G401 (cell line): ENCODE measurements around the gene SAA2. TPM values are rescaled to one million over a fixed set of nuclear protein-coding genes. Genes with fewer than 3 reads are reported as not detected.
"Not testable (repeated sequence)": the region's sequence is repeated elsewhere in the genome, so short reads cannot be mapped to it uniquely, and the experiment has no call there.

Source experiments
- DNase-seq: peaks from one replicate; pipeline ENCODE4 v3.0.0-alpha.2; 2015; ENCODE audit warnings: low spot score
- in situ Hi-C: cut with HindIII; loops from 2 replicates; pipeline ENCODE4 v1.10.0; 2016; ENCODE audit warnings: low sequenced_read_pairs, mixed read lengths
- total RNA-seq: library from RNA; depleted of rRNA; stranded (reverse); fragments of >200 nt; shearing (Covaris generic); gene quantifications from 2 replicates; pipeline ENCODE4 v1.2.3, GENCODE V29; 2014

Gene SAA2
- total RNA-seq, 1 experiment from 2014 or later: not detected

DNA sequence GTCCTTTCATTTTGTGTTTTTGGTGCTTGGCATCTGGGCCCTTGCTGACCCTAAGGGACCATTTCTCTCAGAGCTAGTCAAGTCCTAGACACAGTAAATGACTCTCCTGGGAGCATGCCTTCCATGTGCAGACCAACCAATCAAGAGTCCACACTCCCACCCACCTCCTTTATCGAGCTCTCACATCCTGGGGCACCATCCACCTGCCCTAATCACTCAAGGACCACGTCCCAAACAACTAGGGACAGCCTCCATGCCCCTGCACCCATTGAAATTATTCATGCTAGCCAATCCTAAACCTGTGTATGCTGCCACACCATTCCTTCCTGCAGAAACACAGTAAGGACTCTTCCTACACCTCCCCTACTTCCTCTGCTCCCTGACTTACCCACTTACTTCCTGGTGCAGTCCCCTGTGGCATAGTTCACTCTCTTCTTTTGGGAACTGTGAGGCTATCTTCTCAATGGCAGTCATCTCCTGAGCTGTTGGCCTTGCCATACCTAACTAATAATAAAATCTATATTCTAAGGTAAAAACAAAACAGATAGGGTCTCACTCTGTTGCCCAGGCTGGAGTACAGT, 6.4 kb upstream of the SAA2 start:
- no peak for DNase-seq
- in situ Hi-C loops: no loop called here

DNA sequence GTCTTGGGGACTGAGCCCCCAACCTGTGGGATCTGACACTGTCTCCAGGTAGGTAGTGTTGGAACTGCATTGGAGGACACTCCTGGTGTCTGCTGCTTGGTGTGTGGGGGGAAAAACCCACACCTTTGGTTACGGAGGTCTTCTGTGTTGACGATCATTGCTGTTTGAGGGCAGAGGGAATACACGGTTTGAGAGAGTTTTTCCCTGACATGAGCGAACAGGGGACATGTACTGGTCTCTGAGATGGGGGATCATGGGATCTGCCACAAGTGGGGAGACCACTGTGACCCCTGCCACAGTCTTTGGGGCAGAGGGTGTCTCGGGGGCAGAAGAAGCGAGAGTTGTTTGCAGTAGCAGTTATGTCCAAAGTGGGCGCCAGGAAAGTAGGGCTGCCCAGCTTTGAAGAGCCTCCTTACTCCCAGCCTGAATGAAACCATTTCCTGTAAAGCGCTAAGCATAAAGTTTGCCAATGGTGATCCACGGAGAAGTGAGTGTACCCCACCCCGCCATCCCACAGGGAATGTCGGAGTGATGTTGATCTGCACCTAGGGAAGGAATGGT, 5.4 kb upstream of the SAA2 start:
- DNase-seq: no peak
- in situ Hi-C loops: no loop called here

DNA sequence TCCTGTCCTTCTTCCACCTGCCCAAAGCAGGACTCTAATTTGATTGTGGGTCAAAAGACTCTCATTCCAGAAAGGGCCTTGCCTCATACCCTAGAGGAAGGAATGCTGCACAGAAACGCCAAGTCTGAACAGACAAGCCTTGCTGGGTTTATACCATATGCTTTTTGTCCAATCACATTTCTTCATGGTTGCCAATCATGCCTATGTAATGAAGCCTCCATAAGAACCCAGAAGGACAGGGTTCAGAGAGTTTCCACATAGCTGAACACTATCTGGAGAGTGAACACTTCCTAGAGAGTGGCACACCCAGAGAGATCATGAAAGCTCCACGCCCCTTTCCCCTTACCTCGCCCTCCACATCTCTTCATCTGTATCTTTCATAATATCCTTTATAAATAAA, 4.8 kb upstream of the SAA2 start:
- DNase-seq: no peak
- in situ Hi-C loops: no loop called here

DNA sequence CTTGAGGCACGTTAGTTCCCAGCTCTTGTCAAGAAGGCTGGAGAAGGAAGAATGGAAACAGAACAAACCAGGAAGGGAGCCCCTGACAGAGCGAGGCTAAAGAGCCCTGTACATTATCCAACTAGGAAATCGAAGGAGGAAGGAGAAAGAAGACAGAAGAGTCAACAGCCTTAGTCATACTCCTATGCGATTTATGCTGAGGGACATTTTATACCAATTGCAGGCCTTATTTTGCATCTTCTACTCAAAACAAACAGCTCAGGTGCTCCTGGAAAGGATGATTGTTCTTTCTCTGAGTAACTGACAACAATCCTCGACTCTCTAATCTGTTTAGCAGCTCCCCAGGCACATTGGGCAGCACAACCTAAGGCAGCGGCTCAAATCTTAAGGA, 1.3 kb downstream of the SAA2 start:
- DNase-seq, in situ Hi-C loops: not testable (repeated sequence)

DNA sequence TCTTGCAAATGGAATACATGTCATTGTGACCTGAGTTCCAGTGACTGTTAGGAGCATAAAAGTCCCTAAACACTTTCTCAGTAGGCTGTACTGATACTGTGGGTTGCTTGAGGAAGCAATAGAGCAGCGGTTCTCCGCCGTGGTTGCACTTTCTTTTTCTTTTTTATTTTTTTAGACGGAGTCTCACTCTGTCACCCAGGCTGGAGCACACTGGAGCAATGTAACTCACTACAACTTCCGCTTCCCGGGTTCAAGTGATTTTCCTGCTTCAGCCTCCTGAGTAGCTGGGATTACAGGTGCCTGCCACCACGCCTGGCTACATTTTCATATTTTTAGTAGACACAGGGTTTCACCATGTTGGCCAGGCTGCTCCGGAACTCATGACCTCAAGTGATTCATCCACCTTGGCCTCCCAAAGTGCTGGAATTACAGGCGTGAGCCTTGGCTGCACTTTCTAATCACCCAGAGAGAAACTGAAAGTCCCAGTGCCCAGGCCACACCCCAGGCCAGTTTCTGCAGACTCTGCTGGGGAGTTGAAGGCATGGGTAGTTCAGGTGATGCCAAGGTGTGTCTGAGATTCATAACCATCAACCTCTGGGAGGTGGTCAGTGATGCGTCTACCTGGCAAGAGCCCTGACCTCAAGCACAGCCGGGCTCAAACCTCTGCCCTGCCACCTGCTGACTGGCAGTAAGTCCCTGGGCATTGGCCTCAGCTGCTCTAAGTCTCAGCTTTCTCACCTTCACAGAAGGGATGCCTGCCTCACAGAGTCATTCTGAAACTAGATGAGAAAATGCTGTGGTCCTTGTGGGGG, 1.9 kb downstream of the SAA2 start:
- in situ Hi-C loops, DNase-seq: not testable (repeated sequence)

DNA sequence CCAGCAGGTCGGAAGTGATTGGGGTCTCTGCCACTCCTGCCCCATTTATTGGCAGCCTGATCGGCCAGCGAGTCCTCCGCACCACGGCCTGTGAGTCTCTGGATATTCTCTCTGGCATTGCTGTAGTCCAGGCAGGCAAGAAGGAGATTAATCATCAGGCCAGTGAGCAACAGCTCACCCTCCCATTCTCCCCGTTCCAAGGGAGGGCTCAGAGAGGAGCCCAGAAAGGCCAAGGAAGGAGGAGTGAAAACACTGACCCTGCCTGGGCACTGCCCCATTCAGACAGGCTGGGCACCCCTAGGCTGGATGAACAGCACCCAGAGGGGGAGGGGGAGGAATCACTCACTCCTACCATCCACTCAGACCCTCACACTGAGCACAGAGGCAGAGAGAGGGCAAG, 3.1 kb downstream of the SAA2 start:
- no peak for DNase-seq
- in situ Hi-C loops: no loop called here

DNA sequence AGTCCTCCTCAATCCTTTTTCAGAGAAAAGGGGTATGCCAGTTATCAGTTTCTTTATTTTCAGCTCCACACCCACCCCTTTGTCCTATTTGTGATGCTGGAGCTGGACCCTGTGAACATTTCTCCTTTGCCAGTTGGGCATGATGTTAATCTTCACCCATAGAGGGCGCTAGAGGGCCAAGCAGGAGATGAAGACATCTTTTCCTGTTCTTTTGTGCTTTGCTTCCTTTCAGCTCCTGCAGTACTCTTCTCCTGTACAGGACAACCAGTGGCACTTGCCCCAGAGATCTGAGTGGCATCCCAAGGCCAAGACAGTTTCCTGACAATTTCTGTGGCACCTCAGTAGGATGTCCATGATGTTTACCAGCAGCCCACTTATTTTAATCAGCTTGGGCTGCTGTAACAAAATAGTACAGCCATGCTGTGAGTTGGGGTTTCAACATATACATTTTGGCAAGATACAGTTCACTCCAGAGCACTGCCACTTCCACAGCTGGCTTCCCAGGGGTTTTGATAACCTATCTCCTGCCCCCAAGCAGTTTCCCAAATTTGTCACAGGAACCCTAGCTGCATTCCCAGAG, 4.6 kb downstream of the SAA2 start:
- DNase-seq: peak; percentile 44
- in situ Hi-C loops: no loop called here

DNA sequence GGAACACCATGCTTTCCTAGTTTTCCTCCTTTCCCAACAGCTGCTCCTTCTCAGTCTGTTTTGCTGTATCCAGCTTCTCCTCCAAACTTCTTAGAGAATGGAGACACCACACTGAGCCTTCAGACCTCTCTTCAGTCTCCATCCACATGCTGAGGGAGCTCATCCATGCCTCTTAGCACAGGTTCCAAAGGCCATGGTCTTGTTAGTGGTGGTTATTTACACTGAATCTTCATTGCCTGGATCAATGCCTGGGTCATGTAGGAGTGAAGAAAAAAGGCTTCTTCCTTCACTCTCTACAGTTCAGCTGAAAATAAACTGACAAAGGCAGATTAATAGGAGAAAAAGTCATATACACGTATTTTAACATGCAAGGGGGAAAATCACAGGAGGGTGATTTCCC, 8.8 kb downstream of the SAA2 start:
- DNase-seq: no peak
- in situ Hi-C loops: no loop called here

DNA sequence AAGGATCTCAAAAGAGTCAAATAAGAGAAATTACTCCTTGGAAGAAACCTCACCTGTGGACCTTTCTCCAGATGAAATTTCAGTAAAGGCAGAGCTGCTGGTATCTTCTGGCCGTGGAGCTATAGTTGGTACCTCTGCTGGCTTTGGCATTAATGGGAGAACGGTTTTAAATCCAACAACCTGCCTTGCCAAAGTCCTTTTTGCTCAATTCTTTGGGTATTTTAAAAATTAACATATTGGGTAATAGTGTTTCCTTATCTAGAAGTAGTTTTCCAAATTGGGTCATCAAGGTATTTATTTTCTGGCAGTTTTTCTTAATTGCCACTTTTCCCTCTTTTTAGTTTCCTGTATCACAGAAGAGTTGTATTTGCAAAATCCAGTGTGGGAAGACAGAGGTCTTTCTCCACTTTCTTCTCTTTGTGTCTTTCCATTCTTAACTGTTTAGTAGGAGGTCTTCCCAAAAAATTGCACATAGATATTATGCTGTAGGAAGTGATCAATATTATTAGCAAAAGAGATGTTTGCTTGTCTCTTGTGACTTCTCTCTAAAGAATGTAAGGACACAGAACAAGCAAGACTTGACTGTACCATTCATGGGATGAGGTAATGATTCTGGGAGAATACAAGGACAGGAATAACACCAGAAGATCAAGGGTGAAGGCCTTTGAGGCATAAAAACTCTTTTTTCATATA, 11.7 kb downstream of the SAA2 start, which contains the start of gene SAA4:
SAA4 (minus strand) TSS at position 139 of the 693 bp plus-strand sequence. CDS start 876 bp downstream, outside the sequence.
- DNase-seq: no peak
- in situ Hi-C loops: no loop called here

DNA sequence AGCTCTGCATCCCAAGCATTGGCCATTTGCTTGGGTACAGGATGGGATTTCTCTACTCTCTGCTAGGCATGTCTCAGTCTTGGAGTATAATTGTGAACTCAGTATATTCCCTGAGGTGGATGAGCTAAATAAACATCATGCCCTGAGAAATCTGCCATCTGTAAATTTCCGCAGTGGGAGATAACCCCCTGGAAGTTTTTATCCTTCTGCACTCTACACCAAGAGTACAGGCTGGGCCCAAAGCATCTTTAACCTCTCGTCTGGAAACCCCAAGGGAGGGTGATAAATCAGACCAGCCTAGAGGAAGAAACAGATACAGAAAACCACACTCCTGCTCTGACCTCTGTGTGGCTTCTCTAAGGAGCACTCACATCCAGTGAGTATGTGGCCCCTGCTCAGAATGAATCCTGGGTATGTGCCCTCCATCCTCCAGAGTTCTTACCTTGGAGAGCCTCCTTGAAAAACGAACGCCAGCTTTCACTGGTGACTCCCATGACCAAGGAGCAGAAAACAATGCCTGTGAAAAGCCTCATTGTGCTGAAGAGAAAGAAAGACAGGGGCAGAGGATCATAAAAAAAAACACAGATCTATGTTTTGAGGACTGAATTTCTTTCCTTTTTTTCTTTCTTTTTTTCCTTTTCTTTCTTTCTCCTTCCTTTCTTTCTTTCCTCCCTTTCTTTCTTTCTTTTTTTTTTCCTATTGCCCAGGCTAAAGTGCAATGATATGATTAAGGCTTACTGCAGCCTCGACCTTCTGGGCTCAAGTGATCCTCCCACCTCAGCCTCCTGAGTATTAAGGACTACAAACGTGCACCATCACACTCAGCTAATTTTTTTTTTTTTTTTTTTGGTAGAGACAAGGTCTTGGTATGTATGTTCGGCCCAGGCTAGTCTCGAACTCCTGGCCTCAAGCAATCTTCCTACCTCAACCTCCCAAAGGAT, 12.8 kb downstream of the SAA2 start:
- no peak for DNase-seq
- in situ Hi-C loops: no loop called here

DNA sequence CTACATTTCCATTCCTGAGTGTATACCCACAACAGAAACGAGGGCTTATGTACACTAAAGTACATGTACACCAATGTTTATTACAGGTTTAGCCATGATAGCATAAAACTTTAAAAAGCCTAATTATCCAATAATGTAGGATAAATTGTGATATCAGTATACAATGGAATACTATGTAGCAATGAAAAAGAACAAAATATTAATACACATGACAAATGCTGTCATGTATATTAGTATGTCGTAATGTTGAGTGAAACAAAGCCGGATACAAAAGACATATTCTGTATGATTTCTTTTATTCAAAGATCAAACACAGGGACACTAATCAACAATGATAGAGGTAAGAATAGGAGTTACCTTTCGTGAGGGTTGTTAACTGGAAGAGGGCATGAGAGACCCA, 14.6 kb downstream of the SAA2 start:
- in situ Hi-C loops: no loop called here
- no peak for DNase-seq

DNA sequence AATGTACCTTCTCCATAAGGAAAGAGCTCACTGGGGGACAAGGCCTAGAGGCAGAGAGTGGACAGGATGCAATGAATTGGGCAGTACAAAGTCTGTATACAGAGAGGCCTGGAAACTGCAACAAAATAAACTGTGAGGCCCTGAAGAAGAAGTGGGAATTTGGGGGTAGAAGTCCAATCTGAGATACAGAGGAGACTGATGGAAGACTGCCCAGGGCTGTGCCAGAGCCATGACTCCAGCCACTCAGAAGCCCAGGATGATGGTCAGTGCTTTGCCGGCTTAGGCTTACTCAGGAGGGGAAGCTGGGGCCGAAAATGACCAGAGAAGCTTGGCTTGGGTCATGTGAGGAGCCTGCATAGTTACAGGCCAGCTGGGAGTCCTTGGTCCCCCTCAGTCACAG, 17.6 kb downstream of the SAA2 start:
- in situ Hi-C loops: no loop called here
- DNase-seq: no peak

DNA sequence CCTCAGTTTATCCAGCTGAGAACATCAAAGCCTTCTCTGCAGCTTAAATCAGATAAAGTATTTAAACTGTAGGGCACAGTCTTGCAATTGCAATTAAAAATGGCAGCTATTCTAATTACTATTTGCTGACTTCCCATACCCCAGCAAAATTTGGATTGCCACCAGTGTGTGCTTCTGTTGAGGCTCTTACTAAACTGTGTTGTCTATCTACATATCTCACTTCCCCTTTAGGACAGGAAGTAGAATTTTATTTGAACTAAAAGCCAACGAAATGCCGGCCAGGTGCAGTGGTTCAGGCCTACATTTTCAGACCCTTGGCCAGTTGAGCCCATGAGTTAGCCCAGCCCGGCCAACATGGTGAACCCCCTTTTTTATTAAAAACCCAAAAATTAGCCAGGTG, 19.0 kb downstream of the SAA2 start:
- in situ Hi-C loops: no loop called here
- no peak for DNase-seq

DNA sequence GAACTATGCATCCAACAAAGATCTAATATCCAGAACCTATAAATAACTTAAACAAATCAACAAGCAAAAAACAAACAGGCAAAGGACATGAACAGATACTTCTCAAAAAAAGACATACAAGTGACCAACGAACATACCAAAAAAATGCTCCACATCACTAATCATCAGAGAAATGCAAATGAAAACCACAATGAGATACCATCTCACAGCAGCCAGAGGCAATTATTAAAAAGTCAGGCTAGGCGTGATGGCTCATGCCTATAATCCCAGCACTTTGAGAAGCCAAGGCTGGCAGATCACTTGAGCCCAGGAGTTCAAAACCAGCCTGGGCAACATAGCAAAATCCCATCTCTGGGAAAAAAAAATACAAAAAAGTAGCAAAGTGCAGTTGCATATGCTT, 22.6 kb downstream of the SAA2 start:
- in situ Hi-C loops: no loop called here
- no peak for DNase-seq

DNA sequence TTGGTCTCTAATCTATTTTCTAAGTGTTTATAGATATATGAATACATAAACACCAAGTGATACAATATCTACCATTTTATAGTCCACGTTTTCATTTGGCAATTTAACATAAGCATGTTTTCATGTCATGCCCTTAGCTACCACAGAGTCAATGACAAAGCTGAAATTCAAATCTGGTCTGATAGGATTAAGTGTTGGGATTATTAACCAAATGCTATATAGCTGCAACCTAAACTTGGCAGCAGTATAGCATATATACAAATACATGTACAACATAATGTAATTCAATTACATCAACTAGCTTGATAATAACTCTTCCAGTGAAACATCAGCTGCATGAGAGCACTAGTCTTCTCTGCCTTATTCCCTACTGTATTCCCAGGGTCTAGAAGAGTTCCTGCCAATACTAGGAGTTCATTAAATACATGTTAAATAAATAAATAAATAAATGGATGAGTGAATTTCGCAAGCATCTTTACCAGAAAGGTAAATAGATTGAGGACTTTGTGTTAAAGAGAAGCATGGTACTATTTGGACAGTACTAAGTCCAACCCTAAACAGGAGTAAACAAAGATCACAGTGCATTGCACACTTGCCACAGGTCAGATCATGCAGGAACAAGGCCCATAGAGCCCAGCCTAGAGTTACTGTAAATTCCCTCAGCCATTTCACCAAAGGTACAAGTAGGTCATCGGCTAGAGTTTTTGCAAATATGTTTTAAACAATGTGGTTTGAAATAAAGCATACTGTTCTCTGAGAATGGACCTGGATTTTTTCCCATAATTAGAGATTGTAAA, 24.7 kb downstream of the SAA2 start:
- in situ Hi-C loops: no loop called here
- no peak for DNase-seq

DNA sequence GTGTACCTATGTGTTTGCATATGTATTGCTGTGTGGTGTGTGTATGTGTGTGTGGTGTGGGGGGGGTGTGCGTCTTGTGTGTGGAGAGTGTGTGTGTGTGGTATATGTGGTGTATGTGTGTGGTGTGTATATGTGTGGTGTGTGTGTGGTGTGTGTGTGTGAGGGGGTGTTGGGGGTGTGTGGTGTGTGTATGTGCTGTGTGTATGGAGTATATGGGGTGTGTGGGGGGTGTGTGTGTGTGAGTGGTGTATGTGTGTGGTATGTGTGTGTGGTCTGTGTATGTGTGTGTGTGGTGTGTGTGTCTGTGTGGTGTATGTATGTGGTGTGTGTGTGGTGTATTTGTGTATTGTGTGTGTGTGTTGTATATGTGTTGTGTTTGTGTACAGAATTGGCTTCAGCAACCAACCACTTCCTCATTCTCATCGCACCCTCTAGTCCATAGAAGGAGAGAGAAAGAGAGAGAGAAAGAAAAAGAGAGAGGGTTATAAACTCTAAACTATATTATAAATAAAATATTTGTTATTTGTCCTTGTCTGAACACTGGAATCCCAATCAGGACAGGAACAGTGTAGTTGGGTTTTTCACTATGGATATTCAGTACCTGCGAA, 25.6 kb downstream of the SAA2 start:
- in situ Hi-C loops: no loop called here
- no peak for DNase-seq

DNA sequence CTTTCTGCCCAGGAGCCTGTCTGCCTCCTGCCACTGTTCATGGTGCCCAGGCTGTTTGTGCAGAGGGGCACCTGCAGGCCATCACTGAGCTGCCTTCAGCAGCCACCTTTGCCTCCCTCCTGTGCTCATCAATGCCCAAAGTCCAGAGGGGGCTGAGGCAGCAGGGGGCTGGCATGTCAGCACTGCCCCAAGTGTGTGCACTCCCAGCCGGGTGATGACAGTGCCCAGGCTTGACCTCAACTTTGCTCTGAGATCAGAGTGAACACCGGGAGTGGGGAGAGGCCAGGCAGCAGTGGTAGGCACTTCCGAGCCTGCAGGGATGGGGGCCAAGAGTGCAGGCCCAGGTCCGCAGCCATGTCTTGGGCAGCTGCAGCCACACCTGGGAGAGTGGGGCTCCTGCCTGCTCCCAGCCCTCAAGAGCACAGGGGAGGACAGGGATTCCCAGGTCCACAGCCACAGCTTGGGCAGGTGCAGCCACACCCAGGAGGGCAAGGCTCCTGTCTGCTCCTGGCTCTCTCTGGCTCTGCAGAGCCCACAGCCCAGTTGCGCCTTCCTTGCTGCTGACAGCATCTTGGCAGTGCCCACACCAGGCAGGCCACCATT, 27.1 kb downstream of the SAA2 start:
- DNase-seq: no peak
- in situ Hi-C loops: no loop called here
